K562 (cell line): ENCODE results near the gene RSPH6A. TPM values are rescaled to one million over a fixed set of nuclear protein-coding genes. Genes with fewer than 3 reads are reported as not detected.

ENCODE experiments used
- BRF1 ChIP-seq: IDR thresholded peaks from 3 replicates; pipeline ENCODE4 v1.6.1; 2011; ENCODE audit warnings: borderline replicate concordance, mild to moderate bottlenecking; ENCODE audit not compliant: insufficient read length; ENCODE audit errors: extremely low read depth
- HEY1 ChIP-seq: fragments of 250-450 bp; sonication (Bioruptor Pico); IDR thresholded peaks from 2 replicates; pipeline ENCODE4 v1.5.0; 2020; ENCODE audit warnings: mild to moderate bottlenecking, moderate library complexity, borderline replicate concordance
- L3MBTL2 ChIP-seq: fragments of 450-650 bp; IDR thresholded peaks from 2 replicates; pipeline ENCODE4 v1.6.1; 2016; ENCODE audit warnings: mild to moderate bottlenecking, moderate library complexity
- MECOM ChIP-seq: fragments of 250-450 bp; sonication (Bioruptor Pico); IDR thresholded peaks from 2 replicates; pipeline ENCODE4 v1.8.0; 2022; ENCODE audit warnings: inconsistent platforms
- MTA2 ChIP-seq: fragments of 450-650 bp; IDR thresholded peaks from 2 replicates; pipeline ENCODE4 v1.6.1; 2016; ENCODE audit warnings: low read depth
- NFXL1 ChIP-seq: fragments of 450-650 bp; formaldehyde crosslinking; IDR thresholded peaks from 2 replicates; pipeline ENCODE4 v1.4.0; 2021; ENCODE audit warnings: mild to moderate bottlenecking
- RBM25 ChIP-seq: fragments of 200-400 bp; formaldehyde crosslinking; IDR thresholded peaks from 2 replicates; pipeline ENCODE4 v1.6.1; 2018; ENCODE audit warnings: low read length, low read depth, moderate library complexity; ENCODE audit not compliant: severe bottlenecking
- SIRT6 ChIP-seq: IDR thresholded peaks from one replicate; pipeline ENCODE4 v1.6.1; 2012; ENCODE audit warnings: low read depth, mild to moderate bottlenecking, control low read depth, inconsistent platforms, low read length, moderate library complexity
- SMAD3 ChIP-seq: fragments of 450-650 bp; formaldehyde crosslinking; conservative IDR thresholded peaks from 2 replicates; pipeline ENCODE4 v1.4.0; 2020; ENCODE audit warnings: mild to moderate bottlenecking
- ZEB2 ChIP-seq: fragments of 450-650 bp; IDR thresholded peaks from 2 replicates; pipeline ENCODE4 v1.6.1; 2016
- ZNF354B ChIP-seq: fragments of 250-450 bp; sonication (Bioruptor Pico); IDR thresholded peaks from 2 replicates; pipeline ENCODE4 v1.4.0; 2020
- ZNF586 ChIP-seq: fragments of 450-650 bp; formaldehyde crosslinking; conservative IDR thresholded peaks from 2 replicates; pipeline ENCODE4 v1.4.0; 2020; ENCODE audit warnings: mild to moderate bottlenecking, moderate library complexity
- polyA plus RNA-seq, 8 experiments: library from polyadenylated mRNA; depleted of rRNA in 4 of 8; stranded (reverse) in 5 of 8; unstranded in 3 of 8; fragments of >200 nt; fragmentation: Nextera tagmentation in 2 of 8; fragmentation: Illumina TruSeq in 1 of 8; extraction: Ambion mirVana in 2 of 8; extraction: Trizol in 1 of 8; gene quantifications; 2 replicates each; pipeline versions ENCODE4 v1.2.1 to v1.2.3, GENCODE V29; 2011 to 2014; ENCODE audit warnings: inconsistent platforms in 1 of 8, missing spikeins in 1 of 8
- total RNA-seq, 7 experiments: library from RNA; depleted of rRNA in 6 of 7; stranded (reverse); fragments of >200 nt in 6 of 7; fragmentation: Illumina TruSeq in 2 of 7; extraction: Trizol in 2 of 7; gene quantifications; 2 replicates each; pipeline versions ENCODE4 v1.2.1 to v1.2.3, GENCODE V29; 2011 to 2021; ENCODE audit warnings: low replicate concordance in 1 of 7
- TF ChIP-seq, protein P1 (sequence below): fragments of 450-650 bp; IDR thresholded peaks from 2 replicates; pipeline ENCODE4 v1.6.1; 2016; ENCODE audit warnings: borderline replicate concordance
- TF ChIP-seq, protein P2 (sequence below): fragments of 250-450 bp; sonication (Bioruptor Pico); IDR thresholded peaks from 2 replicates; pipeline ENCODE4 v1.5.1; 2021; ENCODE audit warnings: mild to moderate bottlenecking
- TF ChIP-seq, protein P3 (sequence below): fragments of 450-650 bp; IDR thresholded peaks from 2 replicates; pipeline ENCODE4 v1.6.1; 2017; ENCODE audit warnings: mild to moderate bottlenecking, moderate library complexity
- TF ChIP-seq, protein P4 (sequence below): fragments of 450-650 bp; formaldehyde crosslinking; IDR thresholded peaks from 2 replicates; pipeline ENCODE4 v1.4.0; 2020; ENCODE audit warnings: mild to moderate bottlenecking
- TF ChIP-seq, protein P5 (sequence below): fragments of 450-650 bp; formaldehyde crosslinking; IDR thresholded peaks from 2 replicates; pipeline ENCODE4 v1.4.0; 2022; ENCODE audit warnings: missing genetic modification characterization
- TF ChIP-seq, protein P6 (sequence below): fragments of 250-450 bp; sonication (Bioruptor Pico); IDR thresholded peaks from 2 replicates; pipeline ENCODE4 v1.8.0; 2021; ENCODE audit warnings: mild to moderate bottlenecking, moderate library complexity

RSPH6A gene
- total and polyA plus RNA-seq, 9 of the 15 experiments (the other 6 are each of a cell fraction or from before 2014, with no cell fraction given): 0.03 to 0.15 (median 0.07) TPM; not detected in 5

DNA sequence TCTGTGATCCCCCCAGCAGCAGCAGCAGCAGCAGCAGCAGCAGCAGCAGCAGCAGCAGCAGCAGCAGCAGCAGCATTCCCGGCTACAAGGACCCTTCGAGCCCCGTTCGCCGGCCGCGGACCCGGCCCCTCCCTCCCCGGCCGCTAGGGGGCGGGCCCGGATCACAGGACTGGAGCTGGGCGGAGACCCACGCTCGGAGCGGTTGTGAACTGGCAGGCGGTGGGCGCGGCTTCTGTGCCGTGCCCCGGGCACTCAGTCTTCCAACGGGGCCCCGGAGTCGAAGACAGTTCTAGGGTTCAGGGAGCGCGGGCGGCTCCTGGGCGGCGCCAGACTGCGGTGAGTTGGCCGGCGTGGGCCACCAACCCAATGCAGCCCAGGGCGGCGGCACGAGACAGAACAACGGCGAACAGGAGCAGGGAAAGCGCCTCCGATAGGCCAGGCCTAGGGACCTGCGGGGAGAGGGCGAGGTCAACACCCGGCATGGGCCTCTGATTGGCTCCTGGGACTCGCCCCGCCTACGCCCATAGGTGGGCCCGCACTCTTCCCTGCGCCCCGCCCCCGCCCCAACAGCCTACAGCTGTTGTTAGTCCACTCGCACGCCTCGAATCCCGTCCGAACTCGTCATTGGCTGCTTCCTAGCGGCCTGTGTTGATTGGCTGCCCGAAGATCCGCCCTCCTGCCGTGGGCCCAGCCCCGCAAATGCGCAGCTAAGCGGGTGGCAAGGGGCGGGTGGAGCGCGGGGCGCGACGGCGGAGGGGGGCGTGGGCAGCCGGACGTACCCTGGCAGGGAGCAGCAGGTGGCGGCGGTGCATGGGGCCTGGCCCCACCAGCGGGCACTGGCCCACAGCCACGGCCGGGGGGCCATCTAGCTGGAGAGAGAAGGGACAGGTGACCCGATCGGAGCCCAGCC lies 44.7 kb downstream of the RSPH6A start (continued):
- TF ChIP-seq, protein P1, sequence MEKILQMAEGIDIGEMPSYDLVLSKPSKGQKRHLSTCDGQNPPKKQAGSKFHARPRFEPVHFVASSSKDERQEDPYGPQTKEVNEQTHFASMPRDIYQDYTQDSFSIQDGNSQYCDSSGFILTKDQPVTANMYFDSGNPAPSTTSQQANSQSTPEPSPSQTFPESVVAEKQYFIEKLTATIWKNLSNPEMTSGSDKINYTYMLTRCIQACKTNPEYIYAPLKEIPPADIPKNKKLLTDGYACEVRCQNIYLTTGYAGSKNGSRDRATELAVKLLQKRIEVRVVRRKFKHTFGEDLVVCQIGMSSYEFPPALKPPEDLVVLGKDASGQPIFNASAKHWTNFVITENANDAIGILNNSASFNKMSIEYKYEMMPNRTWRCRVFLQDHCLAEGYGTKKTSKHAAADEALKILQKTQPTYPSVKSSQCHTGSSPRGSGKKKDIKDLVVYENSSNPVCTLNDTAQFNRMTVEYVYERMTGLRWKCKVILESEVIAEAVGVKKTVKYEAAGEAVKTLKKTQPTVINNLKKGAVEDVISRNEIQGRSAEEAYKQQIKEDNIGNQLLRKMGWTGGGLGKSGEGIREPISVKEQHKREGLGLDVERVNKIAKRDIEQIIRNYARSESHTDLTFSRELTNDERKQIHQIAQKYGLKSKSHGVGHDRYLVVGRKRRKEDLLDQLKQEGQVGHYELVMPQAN: peak; percentile 75; the same call in 1 of the 2 replicates
- TF ChIP-seq, protein P2, sequence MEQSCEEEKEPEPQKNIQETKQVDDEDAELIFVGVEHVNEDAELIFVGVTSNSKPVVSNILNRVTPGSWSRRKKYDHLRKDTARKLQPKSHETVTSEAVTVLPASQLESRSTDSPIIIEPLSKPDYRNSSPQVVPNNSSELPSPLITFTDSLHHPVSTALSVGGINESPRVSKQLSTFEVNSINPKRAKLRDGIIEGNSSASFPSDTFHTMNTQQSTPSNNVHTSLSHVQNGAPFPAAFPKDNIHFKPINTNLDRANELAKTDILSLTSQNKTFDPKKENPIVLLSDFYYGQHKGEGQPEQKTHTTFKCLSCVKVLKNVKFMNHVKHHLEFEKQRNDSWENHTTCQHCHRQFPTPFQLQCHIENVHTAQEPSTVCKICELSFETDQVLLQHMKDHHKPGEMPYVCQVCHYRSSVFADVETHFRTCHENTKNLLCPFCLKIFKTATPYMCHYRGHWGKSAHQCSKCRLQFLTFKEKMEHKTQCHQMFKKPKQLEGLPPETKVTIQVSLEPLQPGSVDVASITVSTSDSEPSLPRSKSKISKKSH (CRISPR knock-in tag): no peak
- TF ChIP-seq NFXL1 (CRISPR knock-in tag): no peak
- no peak for TF ChIP-seq ZNF354B (CRISPR knock-in tag)
- TF ChIP-seq ZNF586 (CRISPR knock-in tag): no peak
- TF ChIP-seq MECOM: no peak
- TF ChIP-seq SIRT6: no peak
- TF ChIP-seq SMAD3 (CRISPR knock-in tag): 0 out of 2 replicates have a peak, but pooled peaks have one; percentile 80
- TF ChIP-seq BRF1: no peak
- TF ChIP-seq L3MBTL2: peak; percentile 96
- TF ChIP-seq HEY1 (CRISPR knock-in tag): peak; percentile 54; the same call in 1 of the 2 replicates
- TF ChIP-seq, protein P3, sequence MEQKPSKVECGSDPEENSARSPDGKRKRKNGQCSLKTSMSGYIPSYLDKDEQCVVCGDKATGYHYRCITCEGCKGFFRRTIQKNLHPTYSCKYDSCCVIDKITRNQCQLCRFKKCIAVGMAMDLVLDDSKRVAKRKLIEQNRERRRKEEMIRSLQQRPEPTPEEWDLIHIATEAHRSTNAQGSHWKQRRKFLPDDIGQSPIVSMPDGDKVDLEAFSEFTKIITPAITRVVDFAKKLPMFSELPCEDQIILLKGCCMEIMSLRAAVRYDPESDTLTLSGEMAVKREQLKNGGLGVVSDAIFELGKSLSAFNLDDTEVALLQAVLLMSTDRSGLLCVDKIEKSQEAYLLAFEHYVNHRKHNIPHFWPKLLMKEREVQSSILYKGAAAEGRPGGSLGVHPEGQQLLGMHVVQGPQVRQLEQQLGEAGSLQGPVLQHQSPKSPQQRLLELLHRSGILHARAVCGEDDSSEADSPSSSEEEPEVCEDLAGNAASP: no peak
- TF ChIP-seq, protein P4, sequence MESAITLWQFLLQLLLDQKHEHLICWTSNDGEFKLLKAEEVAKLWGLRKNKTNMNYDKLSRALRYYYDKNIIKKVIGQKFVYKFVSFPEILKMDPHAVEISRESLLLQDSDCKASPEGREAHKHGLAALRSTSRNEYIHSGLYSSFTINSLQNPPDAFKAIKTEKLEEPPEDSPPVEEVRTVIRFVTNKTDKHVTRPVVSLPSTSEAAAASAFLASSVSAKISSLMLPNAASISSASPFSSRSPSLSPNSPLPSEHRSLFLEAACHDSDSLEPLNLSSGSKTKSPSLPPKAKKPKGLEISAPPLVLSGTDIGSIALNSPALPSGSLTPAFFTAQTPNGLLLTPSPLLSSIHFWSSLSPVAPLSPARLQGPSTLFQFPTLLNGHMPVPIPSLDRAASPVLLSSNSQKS: no peak; the same call in 1 of the 2 replicates
- TF ChIP-seq, protein P5, sequence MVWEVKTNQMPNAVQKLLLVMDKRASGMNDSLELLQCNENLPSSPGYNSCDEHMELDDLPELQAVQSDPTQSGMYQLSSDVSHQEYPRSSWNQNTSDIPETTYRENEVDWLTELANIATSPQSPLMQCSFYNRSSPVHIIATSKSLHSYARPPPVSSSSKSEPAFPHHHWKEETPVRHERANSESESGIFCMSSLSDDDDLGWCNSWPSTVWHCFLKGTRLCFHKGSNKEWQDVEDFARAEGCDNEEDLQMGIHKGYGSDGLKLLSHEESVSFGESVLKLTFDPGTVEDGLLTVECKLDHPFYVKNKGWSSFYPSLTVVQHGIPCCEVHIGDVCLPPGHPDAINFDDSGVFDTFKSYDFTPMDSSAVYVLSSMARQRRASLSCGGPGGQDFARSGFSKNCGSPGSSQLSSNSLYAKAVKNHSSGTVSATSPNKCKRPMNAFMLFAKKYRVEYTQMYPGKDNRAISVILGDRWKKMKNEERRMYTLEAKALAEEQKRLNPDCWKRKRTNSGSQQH: no peak
- peak; percentile 74 for TF ChIP-seq RBM25
- TF ChIP-seq, protein P6, sequence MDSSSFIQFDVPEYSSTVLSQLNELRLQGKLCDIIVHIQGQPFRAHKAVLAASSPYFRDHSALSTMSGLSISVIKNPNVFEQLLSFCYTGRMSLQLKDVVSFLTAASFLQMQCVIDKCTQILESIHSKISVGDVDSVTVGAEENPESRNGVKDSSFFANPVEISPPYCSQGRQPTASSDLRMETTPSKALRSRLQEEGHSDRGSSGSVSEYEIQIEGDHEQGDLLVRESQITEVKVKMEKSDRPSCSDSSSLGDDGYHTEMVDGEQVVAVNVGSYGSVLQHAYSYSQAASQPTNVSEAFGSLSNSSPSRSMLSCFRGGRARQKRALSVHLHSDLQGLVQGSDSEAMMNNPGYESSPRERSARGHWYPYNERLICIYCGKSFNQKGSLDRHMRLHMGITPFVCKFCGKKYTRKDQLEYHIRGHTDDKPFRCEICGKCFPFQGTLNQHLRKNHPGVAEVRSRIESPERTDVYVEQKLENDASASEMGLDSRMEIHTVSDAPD: no peak; the same call in 1 of the 2 replicates
- no peak for TF ChIP-seq ZEB2
- no peak for TF ChIP-seq MTA2
